RCC 7860 (cell line): ENCODE results near the gene MAPRE3.
A peak's percentile ranks its signal among the peaks of the same experiment; 100 is the strongest.
"Not testable (repeated sequence)": the region's sequence is repeated elsewhere in the genome, so short reads cannot be mapped to it uniquely, and the experiment has no call there.

Experiments used
- DNase-seq: peaks from one replicate; pipeline ENCODE4 v3.0.0-alpha.2; 2015; ENCODE audit warnings: low spot score
- FAIRE-seq: peaks from 2 replicates; lab custom pipeline; 2012; peaks lifted over from hg19 to GRCh38; lab: Jason Lieb, UNC

Gene MAPRE3

DNA sequence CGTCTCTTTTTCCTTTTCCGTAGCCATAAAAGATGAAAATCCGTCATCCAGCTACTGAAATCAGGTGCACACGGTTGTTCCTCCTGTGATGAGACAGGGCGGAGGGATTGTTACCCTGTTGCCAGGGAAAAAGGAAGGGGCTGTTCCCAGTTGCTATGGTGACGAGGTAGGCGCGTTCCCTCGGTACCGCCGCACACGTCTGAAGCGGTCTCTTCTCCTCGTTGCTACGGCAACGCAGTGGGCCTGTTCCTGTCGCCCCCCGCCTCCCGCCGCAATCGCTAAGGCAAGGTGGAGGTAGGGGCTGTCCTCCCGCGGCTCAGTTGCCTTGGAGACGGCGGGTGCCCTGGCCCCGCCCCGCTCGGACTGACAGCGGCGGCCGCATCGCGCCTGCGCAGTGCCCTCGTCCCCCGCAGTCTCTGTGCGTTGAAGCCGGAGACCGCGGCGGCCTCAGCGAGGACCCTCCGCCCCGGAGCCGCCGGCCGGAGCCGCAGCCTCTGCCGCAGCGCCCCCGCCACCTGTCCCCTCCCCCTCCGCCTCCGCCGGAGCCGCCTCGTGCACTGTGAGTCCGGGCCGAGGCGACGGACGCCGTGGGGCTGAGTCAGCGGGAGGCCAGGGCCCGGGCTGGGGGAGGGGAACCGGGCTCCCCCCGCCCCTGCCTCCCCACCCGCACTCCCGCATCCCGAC is at the start of gene MAPRE3:
TSS of gene MAPRE3 (plus strand) at position 394 of the 684 bp plus-strand sequence. CDS start 51,582 bp downstream, outside the sequence.
- FAIRE-seq (no peak), DNase-seq (peak; percentile 76)

DNA sequence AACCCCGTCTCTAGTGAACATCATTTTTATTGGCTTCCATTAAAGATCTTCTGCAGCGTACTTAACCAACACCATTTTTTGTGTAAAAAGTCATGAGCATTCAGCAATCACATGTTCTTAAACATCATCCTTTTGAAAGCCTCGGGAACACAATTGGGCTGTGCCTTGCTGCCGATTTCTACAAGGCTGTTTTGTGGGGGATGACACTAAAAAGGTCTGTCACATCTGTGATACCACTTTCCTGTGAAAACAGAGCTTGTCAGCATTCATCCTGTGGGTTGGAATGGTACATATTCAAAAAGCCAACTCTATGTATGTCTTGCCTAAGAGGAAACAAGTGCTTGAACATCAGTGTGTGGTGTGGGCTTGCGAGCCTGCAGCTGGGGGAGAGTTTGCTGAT is 49.1 kb upstream of the MAPRE3 start:
- FAIRE-seq, result no peak
- no peak for DNase-seq

DNA sequence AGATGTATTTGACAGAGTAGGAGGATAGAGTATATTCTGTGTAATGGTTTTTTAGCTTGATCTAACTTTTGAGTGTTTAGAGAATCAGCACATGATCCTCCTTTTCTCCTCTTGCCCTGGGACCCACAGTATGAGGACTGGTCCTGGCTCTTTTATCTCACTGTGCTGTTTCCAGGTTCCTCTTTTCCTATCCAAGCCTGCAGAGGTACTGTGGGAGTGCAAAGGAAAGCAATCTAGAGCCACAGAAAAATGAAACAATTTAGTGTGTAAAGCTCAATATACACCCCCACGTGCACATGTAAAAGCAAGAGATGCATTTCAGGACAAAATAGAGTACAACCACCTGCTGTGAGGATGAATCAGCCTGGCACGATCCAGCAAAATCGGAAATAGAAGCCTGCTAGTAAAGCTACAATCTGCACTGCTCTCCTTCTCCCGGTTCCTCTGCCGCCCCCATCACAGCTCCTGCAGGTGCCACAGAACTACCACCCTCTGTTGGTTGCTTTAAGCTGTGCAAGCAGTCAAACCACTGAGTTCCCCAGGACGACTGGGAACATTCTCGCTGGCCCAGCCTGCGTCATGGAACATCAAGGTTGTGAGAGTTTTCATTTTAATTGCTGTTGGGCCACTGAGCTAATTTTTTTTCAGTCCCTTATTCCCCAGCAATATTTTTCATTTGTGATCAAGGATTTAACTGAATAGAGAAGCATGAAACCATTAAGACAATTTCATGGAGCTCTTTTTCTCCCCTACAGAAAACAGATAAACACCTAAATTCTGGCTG is 47.8 kb upstream of the MAPRE3 start:
- DNase-seq (no peak), FAIRE-seq (no peak)

DNA sequence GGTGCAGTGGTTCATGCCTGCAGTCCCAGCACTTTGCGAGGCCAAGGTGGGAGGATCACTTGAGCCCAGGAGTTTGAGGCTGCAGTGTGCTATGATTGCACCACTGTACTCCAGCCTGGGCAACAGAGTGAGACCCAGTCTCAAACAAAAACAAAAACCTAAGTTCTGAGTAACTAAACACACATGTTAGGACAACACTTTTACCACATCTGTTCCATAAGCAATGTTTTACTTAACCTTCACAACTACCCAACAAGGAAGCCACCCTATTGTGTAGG is 47.3 kb upstream of the MAPRE3 start:
- not testable (repeated sequence) for FAIRE-seq, DNase-seq

DNA sequence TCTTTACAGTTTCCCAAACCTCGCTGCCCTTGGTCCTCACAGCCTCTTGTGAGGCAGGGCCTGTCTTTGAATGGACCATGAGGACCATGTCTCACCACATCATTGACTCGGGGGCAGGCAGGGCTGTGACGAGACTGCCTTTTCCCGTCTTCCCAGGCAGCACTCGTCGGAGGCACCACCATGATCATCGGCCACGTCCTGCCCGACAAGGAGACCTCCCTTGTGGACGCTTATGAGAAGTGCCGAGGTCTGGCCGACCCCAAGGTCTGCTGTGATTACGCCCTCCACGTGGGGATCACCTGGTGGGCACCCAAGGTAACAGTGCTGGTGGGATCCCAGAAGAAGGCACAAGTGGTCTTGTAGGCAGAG is 45.7 kb upstream of the MAPRE3 start:
- DNase-seq (no peak), FAIRE-seq (no peak)

DNA sequence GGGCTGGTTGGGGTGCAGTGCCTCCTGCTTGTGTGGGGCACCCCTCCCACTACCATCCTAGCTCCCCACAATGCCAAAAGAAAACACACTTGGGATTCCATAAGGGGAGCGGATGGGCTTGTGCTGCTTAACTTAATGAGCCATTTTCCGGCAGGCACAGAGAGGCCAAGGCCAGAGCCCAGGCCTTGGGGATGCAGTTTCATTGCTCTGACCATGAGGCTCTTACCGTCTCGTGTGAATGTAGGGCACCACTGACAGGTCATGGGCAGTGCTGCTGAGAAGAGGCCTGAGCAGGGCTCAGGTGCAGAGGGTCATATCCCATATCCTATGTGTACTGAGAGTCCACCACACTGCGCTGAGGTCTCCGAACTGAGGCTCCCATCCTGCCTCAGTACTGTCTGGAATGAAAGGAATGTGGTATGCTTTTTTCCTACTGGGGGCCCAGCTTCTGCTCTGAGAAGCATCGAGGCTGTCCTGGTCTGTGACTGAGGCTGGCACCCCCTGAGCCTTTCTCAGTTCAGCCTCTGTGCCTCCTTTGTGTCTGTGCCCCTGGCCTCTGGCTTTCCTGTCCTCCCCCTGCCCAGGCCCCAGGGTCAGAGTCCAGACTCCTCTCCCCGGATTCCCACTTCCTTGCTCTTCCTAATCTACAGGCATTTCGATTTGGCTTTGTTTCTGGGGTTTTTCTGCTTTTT is 45.2 kb upstream of the MAPRE3 start:
- DNase-seq, result no peak
- FAIRE-seq, result no peak

DNA sequence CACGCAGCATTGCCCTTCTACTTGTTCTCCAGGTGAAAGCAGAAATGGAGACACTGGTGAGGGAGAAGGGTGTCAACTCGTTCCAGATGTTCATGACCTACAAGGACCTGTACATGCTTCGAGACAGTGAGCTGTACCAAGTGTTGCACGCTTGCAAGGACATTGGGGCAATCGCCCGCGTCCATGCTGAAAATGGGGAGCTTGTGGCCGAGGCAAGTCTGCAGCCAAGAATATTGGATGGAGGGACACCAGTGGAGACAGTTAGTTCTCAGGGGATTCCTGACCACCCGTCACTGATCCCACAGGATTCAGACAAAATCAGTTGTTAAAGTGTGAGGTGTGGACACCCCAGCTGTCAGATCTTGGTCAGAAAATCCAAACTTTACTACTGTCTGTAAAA is 43.2 kb upstream of the MAPRE3 start:
- no peak for FAIRE-seq
- DNase-seq, result no peak

DNA sequence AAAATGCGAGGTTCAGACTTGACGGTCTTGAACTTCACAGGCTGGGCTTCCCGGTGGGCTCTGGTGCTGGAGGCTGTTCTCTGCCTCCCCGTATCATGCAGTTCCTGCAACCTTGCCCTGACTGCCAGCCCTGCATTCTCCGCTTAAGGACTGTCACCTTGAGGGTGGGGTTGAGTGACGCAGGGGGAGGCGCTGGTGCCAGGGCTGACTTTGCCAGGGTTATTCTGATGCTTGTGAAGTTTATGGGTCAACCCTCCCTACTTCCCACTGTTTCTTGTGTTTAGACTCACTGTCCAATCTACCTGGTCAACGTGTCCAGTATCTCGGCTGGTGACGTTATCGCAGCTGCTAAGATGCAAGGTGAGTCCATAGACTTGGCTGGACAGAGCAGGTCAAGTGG is 37.5 kb upstream of the MAPRE3 start:
- FAIRE-seq (no peak), DNase-seq (no peak)

DNA sequence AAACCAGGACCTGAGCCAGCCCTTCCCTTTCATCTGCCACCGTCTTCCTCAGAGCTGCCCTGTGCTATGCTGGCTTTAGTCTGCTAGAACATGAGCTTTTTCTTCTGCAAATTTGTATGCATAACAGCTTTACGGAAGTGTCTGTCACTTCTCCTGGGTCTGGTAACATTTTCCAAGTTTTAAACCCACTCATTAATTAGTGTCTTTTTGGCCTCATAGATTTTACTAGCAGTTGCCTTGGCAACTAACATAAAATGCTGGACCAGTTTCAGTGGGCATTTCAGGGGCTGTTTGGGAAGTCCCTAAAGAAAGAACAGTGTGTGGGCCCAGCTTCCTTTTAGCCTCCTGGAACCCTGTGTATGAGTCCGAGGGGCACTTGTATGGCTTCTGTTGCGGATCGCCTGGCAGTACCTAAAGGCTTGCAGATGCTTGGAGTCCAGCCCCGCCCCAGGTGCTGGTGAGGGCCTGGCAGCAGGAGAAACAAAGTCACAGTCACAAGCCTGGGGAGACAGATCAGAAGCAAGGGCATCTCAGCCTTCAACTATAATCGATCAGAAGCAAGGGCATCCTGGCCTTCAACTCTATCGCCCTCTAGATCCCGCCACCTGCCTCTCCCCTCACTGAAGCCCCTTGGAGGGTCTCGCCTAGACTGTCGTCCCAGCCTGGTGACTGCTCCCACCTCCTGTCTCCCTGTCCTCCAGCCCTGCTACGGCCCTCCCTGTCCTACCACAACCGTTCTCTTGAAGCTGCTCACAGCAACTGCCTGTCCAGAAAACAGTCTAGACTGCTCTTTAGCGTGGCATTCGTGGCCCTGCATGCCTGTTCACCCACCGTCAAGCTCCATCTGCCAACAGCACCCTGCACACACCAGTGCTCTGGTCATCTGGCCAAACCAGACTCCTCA is 36.8 kb upstream of the MAPRE3 start:
- no peak for DNase-seq
- FAIRE-seq, result no peak

DNA sequence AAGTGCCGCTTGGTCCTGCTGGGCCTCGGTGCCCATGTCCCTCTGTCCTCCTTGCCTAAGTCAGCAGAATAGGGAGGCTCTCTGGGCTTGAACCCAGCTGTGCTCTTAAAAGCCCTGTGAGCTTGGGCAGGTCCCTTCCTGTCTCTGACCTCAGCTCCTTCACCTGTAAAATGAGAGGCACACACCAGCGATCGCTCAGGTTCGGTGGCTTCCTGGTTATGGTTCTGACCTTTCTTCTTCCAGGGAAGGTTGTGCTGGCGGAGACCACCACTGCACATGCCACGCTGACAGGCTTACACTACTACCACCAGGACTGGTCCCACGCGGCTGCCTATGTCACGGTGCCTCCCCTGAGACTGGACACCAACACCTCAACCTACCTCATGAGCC is 36.1 kb upstream of the MAPRE3 start:
- no peak for FAIRE-seq
- DNase-seq, result no peak

DNA sequence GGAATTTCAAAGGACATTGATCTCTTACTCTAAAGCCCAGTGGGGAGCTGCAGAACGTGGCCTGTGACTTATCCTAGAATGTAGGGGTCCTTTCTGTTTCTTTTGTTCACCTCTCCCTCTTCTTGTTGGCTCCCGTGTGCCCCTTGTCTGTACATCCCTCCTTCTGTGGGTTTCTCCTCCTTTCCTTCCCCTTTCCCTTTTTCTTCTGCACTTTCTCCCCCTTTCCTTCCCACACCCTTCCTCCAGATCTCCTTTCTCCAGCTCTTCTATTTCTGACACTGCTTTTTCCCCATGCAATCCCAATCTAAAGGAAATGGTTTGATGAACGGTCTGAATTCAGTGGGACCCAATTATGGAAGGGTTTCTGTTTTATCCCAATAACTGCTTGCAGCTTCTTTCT is 35.5 kb upstream of the MAPRE3 start:
- FAIRE-seq (no peak), DNase-seq (no peak)

DNA sequence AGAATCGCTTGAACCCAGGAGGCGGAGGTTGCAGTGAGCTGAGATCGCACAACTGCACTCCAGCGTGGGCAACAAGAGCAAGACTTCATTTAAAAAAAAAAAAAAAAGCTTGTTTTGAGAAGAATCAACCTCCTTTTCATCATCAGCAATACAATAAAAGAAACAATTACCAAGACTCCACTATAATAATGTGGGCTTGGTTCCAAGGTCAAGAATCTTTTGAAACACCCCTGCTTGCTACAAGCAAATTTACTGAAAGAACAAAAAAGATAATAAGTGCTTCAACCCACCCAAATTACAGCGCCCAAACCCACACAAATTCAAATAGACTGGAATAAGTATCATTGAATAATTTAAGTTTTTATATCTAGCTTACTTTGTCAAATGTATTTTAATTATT is 33.6 kb upstream of the MAPRE3 start:
- DNase-seq, result no peak
- FAIRE-seq, result no peak

DNA sequence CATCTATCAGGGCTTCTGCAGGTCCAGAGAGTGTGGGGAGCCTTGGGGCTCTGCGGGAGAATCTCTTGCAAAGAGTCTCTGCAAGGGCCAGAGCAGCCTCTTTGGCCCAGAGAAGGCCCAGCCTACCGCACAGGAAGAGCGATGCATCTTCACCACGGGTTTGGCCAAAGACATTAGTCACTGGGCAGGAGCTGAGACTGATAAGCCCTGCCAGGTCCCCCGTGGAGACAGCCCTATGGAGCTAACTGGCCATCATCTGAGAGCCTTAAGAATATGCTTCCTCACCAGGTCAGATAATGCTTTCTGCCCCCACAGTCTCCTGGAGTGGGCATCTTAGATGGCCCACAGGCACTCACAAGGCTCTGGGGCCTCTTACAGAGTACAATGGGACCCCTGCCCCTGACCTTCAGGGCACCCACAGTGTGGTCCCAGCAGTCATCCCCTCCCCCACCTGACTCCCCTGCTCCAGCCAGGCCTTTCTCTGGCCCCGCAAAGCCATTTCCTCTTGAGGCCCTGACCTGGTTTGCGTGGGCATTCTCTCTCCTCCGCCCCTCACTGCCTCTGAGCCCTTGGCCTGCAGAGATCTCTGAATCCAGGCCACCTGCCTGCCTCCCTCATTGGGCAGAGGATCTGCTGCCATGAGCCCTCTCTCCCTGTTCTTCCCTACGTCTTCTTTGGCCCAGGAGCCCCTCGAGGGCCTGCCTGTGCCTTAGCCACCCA is 31.9 kb upstream of the MAPRE3 start:
- no peak for FAIRE-seq

DNA sequence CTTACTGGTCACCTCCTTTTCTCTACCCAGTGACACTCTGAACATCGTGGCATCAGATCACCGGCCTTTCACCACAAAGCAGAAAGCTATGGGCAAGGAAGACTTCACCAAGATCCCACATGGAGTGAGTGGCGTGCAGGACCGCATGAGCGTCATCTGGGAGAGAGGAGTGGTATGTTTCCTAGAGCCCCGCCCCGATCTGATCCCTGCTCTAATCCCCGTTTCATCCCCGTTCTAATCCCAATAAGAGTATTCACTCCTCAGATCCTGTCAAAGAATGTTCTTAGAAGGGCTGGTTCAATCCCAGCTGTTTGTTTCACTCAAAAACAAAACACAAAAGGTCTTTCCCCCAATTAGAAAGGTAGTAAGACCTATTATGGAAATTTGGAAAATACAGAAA is 30.4 kb upstream of the MAPRE3 start:
- DNase-seq (no peak), FAIRE-seq (no peak)

More for the DNA sequence above, 31.9 kb upstream of the MAPRE3 start:
- no peak for DNase-seq

DNA sequence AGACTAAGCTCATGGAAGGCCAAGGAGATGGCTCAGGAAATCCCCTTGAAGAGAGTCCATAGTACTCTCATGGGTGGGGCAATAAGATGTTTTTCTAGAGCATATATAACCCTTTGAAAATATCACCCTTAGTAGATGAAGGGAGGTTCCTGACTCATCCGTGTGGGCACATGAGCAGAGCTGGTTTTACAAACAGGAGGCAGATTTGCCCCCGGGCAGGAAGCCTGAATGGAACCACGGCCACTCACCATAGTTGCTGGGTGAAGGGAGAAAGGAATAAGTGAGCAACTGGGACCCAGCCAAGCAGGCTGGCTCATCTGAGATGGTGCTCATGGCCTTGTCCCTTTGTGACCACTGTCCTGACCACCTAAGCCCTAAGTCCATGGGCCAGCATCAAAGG is 29.0 kb upstream of the MAPRE3 start:
- FAIRE-seq (no peak), DNase-seq (no peak)

DNA sequence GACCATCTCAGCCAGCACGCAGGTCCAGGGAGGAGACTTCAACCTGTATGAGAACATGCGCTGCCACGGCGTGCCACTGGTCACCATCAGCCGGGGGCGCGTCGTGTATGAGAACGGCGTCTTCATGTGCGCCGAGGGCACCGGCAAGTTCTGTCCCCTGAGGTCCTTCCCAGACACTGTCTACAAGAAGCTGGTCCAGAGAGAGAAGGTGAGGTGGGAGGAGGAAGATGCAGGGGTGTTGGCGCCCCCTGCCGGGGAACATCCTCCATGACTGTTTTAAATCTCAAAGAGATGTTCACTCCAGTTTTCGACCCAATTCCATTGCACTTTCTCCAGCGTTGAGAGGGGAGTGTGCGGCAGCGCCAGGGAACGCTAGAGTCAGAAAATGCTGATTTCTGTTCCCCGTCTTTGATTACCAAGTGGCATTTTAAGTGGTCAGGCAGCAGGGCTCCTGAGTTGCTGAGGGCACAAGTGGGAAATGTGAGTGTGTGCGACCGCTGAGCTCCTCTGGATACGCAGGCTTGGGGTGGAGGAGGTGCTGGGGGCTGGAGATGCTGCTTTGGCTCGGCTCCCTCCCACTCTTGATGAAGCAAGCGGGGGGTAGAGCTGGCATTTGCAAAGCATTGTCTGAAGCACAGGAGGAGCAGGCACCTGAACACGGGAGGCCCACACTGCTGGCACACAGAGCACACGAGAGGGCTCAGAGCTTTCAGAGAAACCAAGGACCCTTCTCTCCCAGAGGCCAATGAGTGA is 27.7 kb upstream of the MAPRE3 start:
- DNase-seq (no peak), FAIRE-seq (no peak)

DNA sequence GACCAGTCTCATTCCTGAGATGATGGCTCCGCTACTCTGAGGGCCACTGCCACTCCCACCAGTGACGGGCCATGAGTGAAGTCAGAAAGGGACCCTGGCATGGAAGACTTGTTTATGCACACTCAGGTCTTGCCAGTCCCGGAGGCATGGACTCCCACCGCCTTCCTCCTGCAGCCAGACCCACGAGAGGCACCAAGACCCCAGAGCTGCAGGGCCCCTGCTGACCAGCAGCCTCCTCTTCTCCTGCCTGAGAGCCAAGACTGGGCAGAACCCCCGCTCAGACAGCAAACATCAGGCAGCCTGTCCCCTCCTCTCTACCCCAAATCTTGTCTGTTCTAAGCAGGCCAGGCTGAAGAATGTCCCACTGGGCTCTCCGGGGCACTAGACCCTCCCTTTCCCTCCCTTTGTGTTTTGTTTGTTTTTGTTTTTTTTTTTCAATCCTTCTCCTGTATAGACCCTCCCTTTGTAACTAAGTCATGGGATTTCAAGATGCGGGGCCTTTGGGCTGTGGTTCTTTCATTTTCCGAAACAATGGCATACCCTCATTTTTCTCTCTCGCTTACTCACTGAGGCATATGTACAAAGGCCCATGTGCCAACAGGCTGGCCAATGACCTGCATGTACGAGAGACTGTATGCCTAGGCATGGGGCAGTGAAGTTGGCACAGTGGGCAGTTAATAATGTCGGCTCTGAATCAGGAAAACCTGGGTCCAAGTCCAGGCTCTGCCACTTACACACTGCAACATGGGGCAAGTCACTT is 24.3 kb upstream of the MAPRE3 start:
- no peak for DNase-seq
- FAIRE-seq, result no peak

DNA sequence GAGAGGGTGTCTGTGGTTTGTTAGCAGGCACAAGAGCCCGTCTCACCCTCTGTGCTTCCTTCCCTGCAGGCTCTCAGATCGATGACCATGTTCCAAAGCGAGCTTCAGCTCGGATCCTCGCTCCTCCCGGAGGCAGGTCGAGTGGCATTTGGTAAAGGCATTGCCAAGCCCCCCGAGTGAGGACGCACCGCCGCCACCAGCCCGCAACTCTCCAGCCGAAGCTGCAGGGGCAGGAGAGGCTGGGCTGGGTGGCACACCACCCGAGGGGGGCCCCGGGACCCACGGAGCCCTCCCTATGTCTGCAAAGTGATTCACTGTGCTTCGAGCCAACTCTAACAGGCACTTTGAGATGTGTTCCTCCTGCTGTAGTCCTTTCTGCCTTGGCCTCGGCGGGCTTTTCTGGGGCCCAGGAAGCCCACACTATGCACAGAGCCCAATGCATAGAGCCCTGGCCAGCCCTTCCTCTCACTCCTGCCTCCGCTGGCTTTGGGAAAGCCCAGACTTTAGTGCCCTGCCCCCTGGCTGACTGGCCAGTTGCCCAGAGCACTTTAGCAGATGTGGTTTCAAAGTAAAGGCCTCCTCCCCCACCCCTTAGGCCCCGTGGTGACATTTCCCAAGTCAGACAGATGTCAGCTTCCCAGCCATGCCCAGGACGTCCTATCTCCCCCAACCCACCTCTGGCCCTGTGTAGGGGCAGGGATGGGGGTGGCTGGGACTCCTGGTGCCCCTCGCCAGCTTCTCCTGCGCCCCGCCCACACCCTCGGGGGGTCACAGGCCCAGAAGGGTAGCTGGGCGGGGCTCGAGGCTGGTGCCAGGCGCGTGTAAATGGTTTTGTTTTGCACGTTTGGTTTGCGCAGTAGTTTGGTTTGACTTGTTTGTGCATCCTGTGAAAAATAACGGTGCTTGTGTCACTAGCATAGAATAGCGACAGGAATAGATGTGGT is 23.3 kb upstream of the MAPRE3 start:
- DNase-seq, result peak; percentile 49
- FAIRE-seq, result peak; percentile 50
